K562 (cell line): ENCODE data around the gene SCFD2. TPM values are rescaled to one million over a fixed set of nuclear protein-coding genes. Genes with fewer than 3 reads are reported as not detected.

ENCODE experiments used
- ATAC-seq: fragments of 200-7000 bp; cut with Tn5 transposase; 3 replicates; pipeline ENCODE4 v1.9.1; 2020; ENCODE audit warnings: moderate library complexity
- BruUV-seq: library from RNA; stranded (reverse); fragments of 400-500 nt; replicated peaks from 2 replicates; lab custom pipeline; 2021; lab: Mats Ljungman, UMichigan
- CTCF ChIA-PET: fragments of 300-600 bp; formaldehyde crosslinking; extraction: SDS; loops from one replicate; lab custom pipeline; 2021; ENCODE audit warnings: low intra/inter-chr PET ratio; lab: Yijun Ruan, JAX
- POLR2A ChIA-PET: fragments of 300-600, 350-650 bp; sonication (Branson Sonifier 250); formaldehyde crosslinking; extraction: SDS; loops from one replicate; lab custom pipeline; 2021; ENCODE audit warnings: antibody characterized with exemption, inconsistent platforms; lab: Yijun Ruan, JAX
- DNase-seq, 4 experiments: peaks; one replicate each; pipeline versions ENCODE4 v3.0.0 to v3.0.0-alpha.2; 2011 to 2018; ENCODE audit warnings: low spot score in 3 of 4, mixed read lengths in 3 of 4; ENCODE audit errors: extremely low read depth in 1 of 4
- FAIRE-seq: peaks from 2 replicates; lab custom pipeline; 2011; peaks lifted over from hg19 to GRCh38; lab: Jason Lieb, UNC
- H2AFZ ChIP-seq: 2 replicates; pipeline ENCODE4 v1.6.0; 2011; ENCODE audit warnings: low read depth, low read length, control low read depth, inconsistent platforms
- H3K27ac ChIP-seq: fragments of 200-600 bp; 3 replicates; pipeline ENCODE4 v1.8.0; 2011; ENCODE audit warnings: low read depth, mild to moderate bottlenecking, control low read depth, inconsistent platforms, low read length, moderate library complexity, mixed read lengths; ENCODE audit errors: extremely low read depth
- H3K27me3 ChIP-seq, 2 experiments: fragments of 300-600 bp in 1 of 2; 2 replicates in 1 of 2; 3 replicates in 1 of 2; pipeline versions ENCODE4 v1.6.0 to v1.8.0; 2011; ENCODE audit warnings: inconsistent platforms in 2 of 2, low read length in 2 of 2, mild to moderate bottlenecking in 1 of 2, mixed read lengths in 1 of 2, moderate library complexity in 1 of 2; ENCODE audit not compliant: control insufficient read depth in 2 of 2, insufficient read depth in 2 of 2
- H3K36me3 ChIP-seq: fragments of 300-600 bp; 3 replicates; pipeline ENCODE4 v1.8.0; 2011; ENCODE audit warnings: mild to moderate bottlenecking, low read length, inconsistent platforms; ENCODE audit not compliant: control insufficient read depth, insufficient read depth
- H3K4me1 ChIP-seq, 2 experiments: fragments of 200-600 bp in 1 of 2; replicated peaks in 1 of 2; 2 replicates in 1 of 2; 3 replicates in 1 of 2; pipeline versions ENCODE4 v1.5.1 to v1.8.0; 2011; ENCODE audit warnings: inconsistent platforms in 2 of 2, low read length in 2 of 2, mild to moderate bottlenecking in 1 of 2, mixed read lengths in 1 of 2, moderate library complexity in 1 of 2; ENCODE audit not compliant: control insufficient read depth in 2 of 2, insufficient read depth in 2 of 2
- H3K4me2 ChIP-seq: 2 replicates; pipeline ENCODE4 v1.6.1; 2011; ENCODE audit warnings: low read length, control low read depth, inconsistent platforms, mixed read lengths; ENCODE audit not compliant: insufficient read depth
- H3K4me3 ChIP-seq: fragments of 200-600 bp; sonication (generic), shearing (Covaris generic); 2 replicates; pipeline ENCODE4 v1.5.1; 2016; ENCODE audit warnings: control low read depth, inconsistent platforms
- H3K79me2 ChIP-seq: fragments of 200-600 bp; 3 replicates; pipeline ENCODE4 v1.8.0; 2011; ENCODE audit warnings: low read length, inconsistent platforms; ENCODE audit not compliant: control insufficient read depth, insufficient read depth
- H3K9ac ChIP-seq, 2 experiments: 2 replicates each; pipeline versions ENCODE4 v1.6.0 to v1.6.1; 2011; ENCODE audit warnings: low read depth in 2 of 2, low read length in 2 of 2, control low read depth in 1 of 2, inconsistent platforms in 1 of 2, mild to moderate bottlenecking in 1 of 2, mixed read lengths in 1 of 2; ENCODE audit not compliant: insufficient read depth in 1 of 2
- H3K9me1 ChIP-seq: one replicate; pipeline ENCODE4 v1.6.0; 2011; ENCODE audit warnings: inconsistent platforms, mild to moderate bottlenecking, low read length, moderate library complexity; ENCODE audit not compliant: control insufficient read depth, insufficient read depth
- H3K9me3 ChIP-seq: replicated peaks from 2 replicates; pipeline ENCODE4 v1.5.1; 2011; ENCODE audit warnings: low read depth, low read length, inconsistent platforms; ENCODE audit not compliant: control insufficient read depth, insufficient read depth
- H4K20me1 ChIP-seq: replicated peaks from 2 replicates; pipeline ENCODE4 v1.6.1; 2011; ENCODE audit warnings: low read length, inconsistent platforms, mixed read lengths; ENCODE audit not compliant: control insufficient read depth, insufficient read depth
- ETV1 ChIP-seq: fragments of 450-650 bp; conservative IDR thresholded peaks from 2 replicates; pipeline ENCODE4 v1.6.1; 2016; ENCODE audit warnings: missing genetic modification characterization, control low read depth, low read depth, missing compliant biosample characterization
- HNRNPUL1 ChIP-seq: fragments of 200-400 bp; formaldehyde crosslinking; IDR thresholded peaks from 2 replicates; pipeline ENCODE4 v1.6.1; 2017; ENCODE audit warnings: low read length
- LCOR ChIP-seq: sonication (generic); formaldehyde crosslinking; IDR thresholded peaks from 2 replicates; pipeline ENCODE4 v1.8.0; 2022; ENCODE audit warnings: mild to moderate bottlenecking, missing genetic modification reagents
- MAFF ChIP-seq: IDR thresholded peaks from 2 replicates; pipeline ENCODE4 v1.6.1; 2012; ENCODE audit warnings: low read length, improper control_type of control experiment
- MAFK ChIP-seq: IDR thresholded peaks from 2 replicates; pipeline ENCODE4 v1.6.1; 2011; ENCODE audit warnings: low read length, improper control_type of control experiment
- POLR2A ChIP-seq: fragments of 450-650 bp; conservative IDR thresholded peaks from 2 replicates; pipeline ENCODE4 v1.6.1; 2016
- RFX1 ChIP-seq: fragments of 450-650 bp; IDR thresholded peaks from 2 replicates; pipeline ENCODE4 v1.6.1; 2016; ENCODE audit warnings: mild to moderate bottlenecking, moderate library complexity
- ZNF316 ChIP-seq: fragments of 450-650 bp; IDR thresholded peaks from 2 replicates; pipeline ENCODE4 v1.6.1; 2016
- WGBS: fragments of 100-300 bp; shearing (Covaris generic); methylation state at CpG from one replicate; pipeline ENCODE4 v1.1.6; 2016; ENCODE audit warnings: low coverage, mixed read lengths; ENCODE audit not compliant: insufficient coverage; ENCODE audit errors: missing lambda C conversion rate; 5-methylcytosine and 5-hydroxymethylcytosine counted together
- in situ Hi-C: fragments of 300-500 bp; cut with MboI; formaldehyde crosslinking; loops from 4 replicates; pipeline ENCODE4 v1.15.0; 2018; ENCODE audit warnings: inconsistent platforms, mixed read lengths
- intact Hi-C: fragments of 100-400 bp; cut with micrococcal nuclease; formaldehyde crosslinking; loops from 2 replicates; pipeline ENCODE4 v1.14.2; 2022
- polyA plus RNA-seq, 8 experiments: library from polyadenylated mRNA; depleted of rRNA in 4 of 8; stranded (reverse) in 5 of 8; unstranded in 3 of 8; fragments of >200 nt; fragmentation: Nextera tagmentation in 2 of 8; fragmentation: Illumina TruSeq in 1 of 8; extraction: Ambion mirVana in 2 of 8; extraction: Trizol in 1 of 8; gene quantifications; 2 replicates each; pipeline versions ENCODE4 v1.2.1 to v1.2.3, GENCODE V29; 2011 to 2014; ENCODE audit warnings: inconsistent platforms in 1 of 8, missing spikeins in 1 of 8
- total RNA-seq, 7 experiments: library from RNA; depleted of rRNA in 6 of 7; stranded (reverse); fragments of >200 nt in 6 of 7; fragmentation: Illumina TruSeq in 2 of 7; extraction: Trizol in 2 of 7; gene quantifications; 2 replicates each; pipeline versions ENCODE4 v1.2.1 to v1.2.3, GENCODE V29; 2011 to 2021; ENCODE audit warnings: low replicate concordance in 1 of 7
- TF ChIP-seq, protein P1 (sequence below), 3 experiments: fragments of 200-800 bp in 1 of 3; sonication (Bioruptor generic) in 1 of 3; sonication (generic) in 1 of 3; formaldehyde crosslinking in 1 of 3; IDR thresholded peaks; 2 replicates each; pipeline versions ENCODE4 v1.6.1 to v1.8.0; 2016 to 2022; ENCODE audit warnings: mild to moderate bottlenecking in 2 of 3, missing compliant biosample characterization in 2 of 3, missing genetic modification characterization in 2 of 3, missing genetic modification reagents in 1 of 3
- TF ChIP-seq, protein P2 (sequence below): fragments of 250-450 bp; sonication (Bioruptor Pico); IDR thresholded peaks from 2 replicates; pipeline ENCODE4 v1.4.0; 2020; ENCODE audit warnings: mild to moderate bottlenecking, moderate library complexity
- TF ChIP-seq, protein P3 (sequence below): fragments of 450-650 bp; formaldehyde crosslinking; IDR thresholded peaks from 2 replicates; pipeline ENCODE4 v1.4.0; 2022; ENCODE audit warnings: missing genetic modification characterization

Gene SCFD2
- total and polyA plus RNA-seq, 9 of the 15 experiments (the other 6 are each of a cell fraction or from before 2014, with no cell fraction given): 5.7 to 30.3 (median 22.8) TPM

DNA sequence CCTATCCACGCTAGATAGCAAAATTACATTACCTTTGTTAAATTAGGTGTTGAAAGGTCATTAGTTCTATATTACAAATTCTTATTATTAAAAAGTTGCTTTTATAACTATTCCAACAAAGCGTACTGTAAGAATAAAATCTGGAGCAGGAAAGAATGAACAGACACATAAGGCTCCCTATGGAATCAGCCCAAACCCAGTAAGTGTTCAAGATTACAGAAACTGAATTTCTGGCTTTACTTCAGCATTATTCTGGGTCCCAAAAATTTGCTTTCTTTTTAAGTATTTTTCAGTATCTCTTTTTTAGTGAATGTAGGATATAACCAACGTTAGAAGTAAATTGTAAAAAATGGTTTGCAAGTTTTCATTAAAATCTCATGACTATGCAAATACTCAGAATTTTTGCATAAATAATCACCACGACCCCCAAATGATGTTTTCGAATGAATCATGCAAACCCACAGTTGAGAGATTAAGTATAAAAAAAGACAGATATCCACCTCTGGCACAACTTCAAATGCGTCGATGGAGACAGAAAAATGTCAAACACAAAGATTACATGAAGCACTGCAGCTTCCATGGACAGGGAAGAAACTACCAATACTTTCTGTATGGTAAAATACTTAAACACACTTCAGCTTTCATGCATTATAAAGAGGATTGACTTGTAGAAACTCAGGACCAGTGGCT, 265.2 kb downstream of the SCFD2 start:
- BruUV-seq: no TSS peak
- in situ Hi-C loops (no loop called here), intact Hi-C loops (no loop called here)
- H3K4me3 ChIP-seq: no peak overlapping the region
- FAIRE-seq (no peak), DNase-seq (no peak), ATAC-seq (no peak)
- WGBS: 56% methylated on average over 7 of the region's 7 CpGs
- TF ChIP-seq, protein P1, sequence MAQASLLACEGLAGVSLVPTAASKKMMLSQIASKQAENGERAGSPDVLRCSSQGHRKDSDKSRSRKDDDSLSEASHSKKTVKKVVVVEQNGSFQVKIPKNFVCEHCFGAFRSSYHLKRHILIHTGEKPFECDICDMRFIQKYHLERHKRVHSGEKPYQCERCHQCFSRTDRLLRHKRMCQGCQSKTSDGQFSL (CRISPR knock-in tag; IDR thresholded peaks at IDR 0.05): no peak
- TF ChIP-seq, protein P1 (tag; IDR thresholded peaks at IDR 0.05): no peak
- TF ChIP-seq, protein P2, sequence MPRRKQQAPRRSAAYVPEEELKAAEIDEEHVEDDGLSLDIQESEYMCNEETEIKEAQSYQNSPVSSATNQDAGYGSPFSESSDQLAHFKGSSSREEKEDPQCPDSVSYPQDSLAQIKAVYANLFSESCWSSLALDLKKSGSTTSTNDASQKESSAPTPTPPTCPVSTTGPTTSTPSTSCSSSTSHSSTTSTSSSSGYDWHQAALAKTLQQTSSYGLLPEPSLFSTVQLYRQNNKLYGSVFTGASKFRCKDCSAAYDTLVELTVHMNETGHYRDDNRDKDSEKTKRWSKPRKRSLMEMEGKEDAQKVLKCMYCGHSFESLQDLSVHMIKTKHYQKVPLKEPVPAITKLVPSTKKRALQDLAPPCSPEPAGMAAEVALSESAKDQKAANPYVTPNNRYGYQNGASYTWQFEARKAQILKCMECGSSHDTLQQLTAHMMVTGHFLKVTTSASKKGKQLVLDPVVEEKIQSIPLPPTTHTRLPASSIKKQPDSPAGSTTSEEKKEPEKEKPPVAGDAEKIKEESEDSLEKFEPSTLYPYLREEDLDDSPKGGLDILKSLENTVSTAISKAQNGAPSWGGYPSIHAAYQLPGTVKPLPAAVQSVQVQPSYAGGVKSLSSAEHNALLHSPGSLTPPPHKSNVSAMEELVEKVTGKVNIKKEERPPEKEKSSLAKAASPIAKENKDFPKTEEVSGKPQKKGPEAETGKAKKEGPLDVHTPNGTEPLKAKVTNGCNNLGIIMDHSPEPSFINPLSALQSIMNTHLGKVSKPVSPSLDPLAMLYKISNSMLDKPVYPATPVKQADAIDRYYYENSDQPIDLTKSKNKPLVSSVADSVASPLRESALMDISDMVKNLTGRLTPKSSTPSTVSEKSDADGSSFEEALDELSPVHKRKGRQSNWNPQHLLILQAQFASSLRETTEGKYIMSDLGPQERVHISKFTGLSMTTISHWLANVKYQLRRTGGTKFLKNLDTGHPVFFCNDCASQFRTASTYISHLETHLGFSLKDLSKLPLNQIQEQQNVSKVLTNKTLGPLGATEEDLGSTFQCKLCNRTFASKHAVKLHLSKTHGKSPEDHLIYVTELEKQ (CRISPR knock-in tag): no peak
- TF ChIP-seq LCOR (CRISPR knock-in tag) (no peak), RFX1 (no peak), ZNF316 (peak; percentile 56; the same call in 1 of the 2 replicates), MAFF (peak; percentile 8; the same call in 1 of the 2 replicates), ETV1 (tag) (no peak), MAFK (no peak), HNRNPUL1 (no peak), POLR2A (no peak)
- TF ChIP-seq, protein P3, sequence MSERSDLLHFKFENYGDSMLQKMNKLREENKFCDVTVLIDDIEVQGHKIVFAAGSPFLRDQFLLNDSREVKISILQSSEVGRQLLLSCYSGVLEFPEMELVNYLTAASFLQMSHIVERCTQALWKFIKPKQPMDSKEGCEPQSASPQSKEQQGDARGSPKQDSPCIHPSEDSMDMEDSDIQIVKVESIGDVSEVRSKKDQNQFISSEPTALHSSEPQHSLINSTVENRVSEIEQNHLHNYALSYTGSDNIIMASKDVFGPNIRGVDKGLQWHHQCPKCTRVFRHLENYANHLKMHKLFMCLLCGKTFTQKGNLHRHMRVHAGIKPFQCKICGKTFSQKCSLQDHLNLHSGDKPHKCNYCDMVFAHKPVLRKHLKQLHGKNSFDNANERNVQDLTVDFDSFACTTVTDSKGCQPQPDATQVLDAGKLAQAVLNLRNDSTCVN: no peak
- H3K27ac ChIP-seq: no peak overlapping the region
- H3K4me1 ChIP-seq: no peaks in the 10 kb centered on the region
- no peak overlapping the region for H3K9ac ChIP-seq
- no peaks in the 10 kb centered on the region for H4K20me1 ChIP-seq
- no peak overlapping the region for H2AFZ ChIP-seq
- 0 out of 2 replicates have a peak, but pooled peaks cover 3% of the 10 kb centered on the region for H3K9me3 ChIP-seq
- H3K4me2 ChIP-seq: no peak overlapping the region
- no peaks in the 10 kb centered on the region for H3K79me2 ChIP-seq
- POLR2A ChIA-PET: no interaction called here
- H3K9me1 ChIP-seq: no peaks in the 10 kb centered on the region
- no peaks in the 10 kb centered on the region for H3K27me3 ChIP-seq
- H3K36me3 ChIP-seq: no peaks in the 10 kb centered on the region
- CTCF ChIA-PET: no interaction called here
